Vagina (tissue), 2 donors: ENCODE measurements around the gene EPM2AIP1.

ENCODE experiments used
- POLR2A ChIP-seq, 2 donors: fragments of 450-650 bp; IDR thresholded peaks; one replicate each; pipeline ENCODE4 v1.6.1; 2017; ENCODE audit warnings: antibody characterized with exemption in 2 of 2, mild to moderate bottlenecking in 2 of 2, moderate library complexity in 2 of 2
- POLR2AphosphoS5 ChIP-seq, 2 donors: sonication (generic); formaldehyde crosslinking; IDR thresholded peaks; one replicate each; pipeline ENCODE4 v1.9.0; 2017; ENCODE audit warnings: antibody characterized with exemption in 2 of 2, mild to moderate bottlenecking in 2 of 2, low read depth in 1 of 2; ENCODE audit not compliant: insufficient read depth in 1 of 2
- TF ChIP-seq, protein P1 (sequence below), 3 experiments: fragments of 450-650 bp in 2 of 3; fragments of 200-600 bp in 1 of 3; sonication (generic) in 1 of 3; IDR thresholded peaks; one replicate each; pipeline ENCODE4 v1.5.1; 2017 to 2019; ENCODE audit warnings: antibody characterized with exemption in 3 of 3, mild to moderate bottlenecking in 2 of 3, moderate library complexity in 2 of 3

DNA sequence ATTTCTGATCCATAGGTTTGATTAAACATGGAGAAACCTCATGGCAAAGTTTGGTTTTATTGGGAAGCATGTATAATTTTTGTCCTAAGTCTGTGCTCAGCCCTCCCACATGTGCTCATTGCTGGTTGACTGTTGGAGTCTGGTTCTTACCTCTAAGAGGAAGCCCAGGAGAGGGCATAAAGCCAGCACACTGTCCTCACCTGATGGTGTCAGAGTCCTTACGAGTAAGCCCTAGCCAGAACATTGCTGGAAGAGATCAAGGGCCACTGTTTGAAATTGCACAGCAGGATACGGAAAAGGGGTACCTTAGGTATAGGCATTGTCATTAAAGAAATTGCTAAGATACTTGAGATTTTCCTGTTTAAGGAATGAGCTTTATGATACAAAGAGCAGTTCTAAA lies 21.7 kb upstream of the EPM2AIP1 start:
- TF ChIP-seq, protein P1, sequence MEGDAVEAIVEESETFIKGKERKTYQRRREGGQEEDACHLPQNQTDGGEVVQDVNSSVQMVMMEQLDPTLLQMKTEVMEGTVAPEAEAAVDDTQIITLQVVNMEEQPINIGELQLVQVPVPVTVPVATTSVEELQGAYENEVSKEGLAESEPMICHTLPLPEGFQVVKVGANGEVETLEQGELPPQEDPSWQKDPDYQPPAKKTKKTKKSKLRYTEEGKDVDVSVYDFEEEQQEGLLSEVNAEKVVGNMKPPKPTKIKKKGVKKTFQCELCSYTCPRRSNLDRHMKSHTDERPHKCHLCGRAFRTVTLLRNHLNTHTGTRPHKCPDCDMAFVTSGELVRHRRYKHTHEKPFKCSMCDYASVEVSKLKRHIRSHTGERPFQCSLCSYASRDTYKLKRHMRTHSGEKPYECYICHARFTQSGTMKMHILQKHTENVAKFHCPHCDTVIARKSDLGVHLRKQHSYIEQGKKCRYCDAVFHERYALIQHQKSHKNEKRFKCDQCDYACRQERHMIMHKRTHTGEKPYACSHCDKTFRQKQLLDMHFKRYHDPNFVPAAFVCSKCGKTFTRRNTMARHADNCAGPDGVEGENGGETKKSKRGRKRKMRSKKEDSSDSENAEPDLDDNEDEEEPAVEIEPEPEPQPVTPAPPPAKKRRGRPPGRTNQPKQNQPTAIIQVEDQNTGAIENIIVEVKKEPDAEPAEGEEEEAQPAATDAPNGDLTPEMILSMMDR (IDR thresholded peaks at IDR 0.05), result no peak
- no peak for TF ChIP-seq POLR2A (IDR thresholded peaks at IDR 0.05)
- TF ChIP-seq POLR2AphosphoS5 (IDR thresholded peaks at IDR 0.05; ENCODE audit: insufficient read depth in 1 of 2, low read depth in 1 of 2), result no peak
